H1 (cell line): ENCODE results near the gene LDLRAD3. TPM values are rescaled to one million over a fixed set of nuclear protein-coding genes. Genes with fewer than 3 reads are reported as not detected.

ENCODE experiments used
- CTCF ChIA-PET: fragments of 300-600 bp; sonication (Branson Sonifier 250); formaldehyde crosslinking; loops from one replicate; lab custom pipeline; 2021; ENCODE audit not compliant: partially characterized antibody; lab: Charles Lee
- POLR2A ChIA-PET: fragments of 300-600 bp; sonication (Branson Sonifier 250); formaldehyde crosslinking; loops from one replicate; lab custom pipeline; 2021; ENCODE audit warnings: inconsistent platforms; ENCODE audit not compliant: partially characterized antibody; lab: Charles Lee
- DNase-seq, 2 experiments: peaks; one replicate each; pipeline versions ENCODE4 v3.0.0 to v3.0.0-alpha.2; 2010 to 2022; ENCODE audit warnings: low spot score in 2 of 2, low read depth in 1 of 2, mixed read lengths in 1 of 2
- FAIRE-seq: peaks from 2 replicates; lab custom pipeline; 2011; peaks lifted over from hg19 to GRCh38; lab: Jason Lieb, UNC
- H2AFZ ChIP-seq: 2 replicates; pipeline ENCODE4 v1.8.1; 2012; ENCODE audit warnings: low read length, inconsistent platforms
- H2AK5ac ChIP-seq: 2 replicates; pipeline ENCODE4 v1.6.1; 2013; ENCODE audit warnings: low read depth, low read length
- H2BK120ac ChIP-seq: replicated peaks from 2 replicates; pipeline ENCODE3; 2013; ENCODE audit warnings: low read depth, low read length, inconsistent platforms
- H2BK12ac ChIP-seq: 2 replicates; pipeline ENCODE4 v1.6.1; 2013; ENCODE audit warnings: low read depth, low read length
- H2BK15ac ChIP-seq: 2 replicates; pipeline ENCODE4 v1.6.1; 2013; ENCODE audit warnings: low read length
- H2BK20ac ChIP-seq: 2 replicates; pipeline ENCODE4 v1.6.1; 2013; ENCODE audit warnings: low read length
- H2BK5ac ChIP-seq: 2 replicates; pipeline ENCODE4 v1.6.1; 2013; ENCODE audit warnings: low read depth, low read length
- H3K14ac ChIP-seq: 2 replicates; pipeline ENCODE4 v1.6.1; 2013; ENCODE audit warnings: inconsistent platforms; ENCODE audit not compliant: insufficient read length
- H3K18ac ChIP-seq: 2 replicates; pipeline ENCODE4 v1.6.1; 2013; ENCODE audit warnings: low read length; ENCODE audit errors: extremely low read depth
- H3K23ac ChIP-seq: 2 replicates; pipeline ENCODE4 v1.6.1; 2013; ENCODE audit warnings: inconsistent platforms; ENCODE audit not compliant: insufficient read length
- H3K23me2 ChIP-seq: 2 replicates; pipeline ENCODE4 v1.6.1; 2013; ENCODE audit warnings: low read depth, low read length
- H3K27ac ChIP-seq: 2 replicates; pipeline ENCODE4 v1.6.1; 2011; ENCODE audit warnings: low read depth, low read length, inconsistent platforms
- H3K27me3 ChIP-seq, 4 experiments: replicated peaks in 1 of 4; 1 replicate in 1 of 4; 2 replicates in 3 of 4; pipeline versions ENCODE4 v1.6.1 to v1.8.1; 2011 to 2013; ENCODE audit warnings: low read length in 3 of 4, mild to moderate bottlenecking in 3 of 4, inconsistent platforms in 2 of 4, mixed read lengths in 2 of 4, moderate library complexity in 1 of 4; ENCODE audit not compliant: control insufficient read depth in 3 of 4, insufficient read depth in 3 of 4; ENCODE audit errors: extremely low read depth in 1 of 4
- H3K36me3 ChIP-seq, 4 experiments: 2 replicates each; pipeline versions ENCODE4 v1.6.1 to v1.8.1; 2011 to 2013; ENCODE audit warnings: mild to moderate bottlenecking in 4 of 4, low read length in 3 of 4, moderate library complexity in 2 of 4, control low read depth in 1 of 4, inconsistent platforms in 1 of 4; ENCODE audit not compliant: insufficient read depth in 4 of 4, control insufficient read depth in 2 of 4
- H3K4ac ChIP-seq: replicated peaks from 2 replicates; pipeline ENCODE3; 2013; ENCODE audit warnings: low read length, low read depth, mixed read lengths, inconsistent platforms; ENCODE audit not compliant: insufficient read length
- H3K4me1 ChIP-seq, 4 experiments: replicated peaks in 1 of 4; 1 replicate in 1 of 4; 2 replicates in 3 of 4; pipeline versions ENCODE4 v1.6.1 to v1.8.1; 2011 to 2013; ENCODE audit warnings: low read length in 3 of 4, inconsistent platforms in 2 of 4, mixed read lengths in 1 of 4; ENCODE audit not compliant: insufficient read depth in 4 of 4, control insufficient read depth in 3 of 4
- H3K4me2 ChIP-seq, 2 experiments: 2 replicates each; pipeline versions ENCODE4 v1.6.1 to v1.8.1; 2011 to 2013; ENCODE audit warnings: low read depth in 2 of 2, low read length in 2 of 2, control low read depth in 1 of 2, inconsistent platforms in 1 of 2, mild to moderate bottlenecking in 1 of 2; ENCODE audit not compliant: insufficient read depth in 1 of 2
- H3K4me3 ChIP-seq, 4 experiments: fragments of 200-600, 300-600 bp in 1 of 4; sonication (generic), shearing (Covaris generic), sonication (Bioruptor Twin) in 1 of 4; 2 replicates each; pipeline versions ENCODE4 v1.5.1 to v1.8.1; 2011 to 2016; ENCODE audit warnings: low read length in 4 of 4, low read depth in 3 of 4, control low read depth in 2 of 4, inconsistent platforms in 2 of 4, mild to moderate bottlenecking in 2 of 4, mixed read lengths in 1 of 4, moderate library complexity in 1 of 4; ENCODE audit not compliant: insufficient read depth in 2 of 4; ENCODE audit errors: extremely low read depth in 1 of 4
- H3K56ac ChIP-seq: replicated peaks from 2 replicates; pipeline ENCODE3; 2013; ENCODE audit warnings: low read depth, mild to moderate bottlenecking, mixed read lengths, low read length, inconsistent platforms; ENCODE audit not compliant: insufficient read length
- H3K79me1 ChIP-seq: 2 replicates; pipeline ENCODE4 v1.6.1; 2013; ENCODE audit warnings: low read depth, low read length, control low read depth
- H3K79me2 ChIP-seq, 2 experiments: 2 replicates each; pipeline versions ENCODE4 v1.6.1 to v1.8.1; 2012 to 2013; ENCODE audit warnings: low read length in 2 of 2, mild to moderate bottlenecking in 2 of 2, inconsistent platforms in 1 of 2; ENCODE audit not compliant: insufficient read depth in 2 of 2, control insufficient read depth in 1 of 2
- H3K9ac ChIP-seq, 4 experiments: replicated peaks in 1 of 4; 1 replicate in 1 of 4; 2 replicates in 3 of 4; pipeline versions ENCODE4 v1.6.1 to v1.8.1; 2011 to 2013; ENCODE audit warnings: low read depth in 3 of 4, low read length in 3 of 4, control low read depth in 2 of 4, mild to moderate bottlenecking in 2 of 4, moderate library complexity in 2 of 4, inconsistent platforms in 1 of 4; ENCODE audit errors: extremely low read depth in 1 of 4
- H3K9me3 ChIP-seq, 2 experiments: 2 replicates each; pipeline versions ENCODE4 v1.6.1 to v1.8.1; 2012 to 2013; ENCODE audit warnings: mild to moderate bottlenecking in 2 of 2, moderate library complexity in 2 of 2, control low read depth in 1 of 2, inconsistent platforms in 1 of 2, low read depth in 1 of 2, low read length in 1 of 2, mixed read lengths in 1 of 2; ENCODE audit not compliant: insufficient read depth in 2 of 2
- H4K20me1 ChIP-seq, 2 experiments: replicated peaks in 1 of 2; 2 replicates each; pipeline versions ENCODE3 to v1.8.1; 2011 to 2013; ENCODE audit warnings: inconsistent platforms in 2 of 2, low read length in 2 of 2, mild to moderate bottlenecking in 1 of 2; ENCODE audit not compliant: insufficient read depth in 2 of 2, control insufficient read depth in 1 of 2
- H4K5ac ChIP-seq: 2 replicates; pipeline ENCODE4 v1.6.1; 2013; ENCODE audit warnings: low read length, low read depth, mixed read lengths, inconsistent platforms; ENCODE audit not compliant: insufficient read length
- H4K8ac ChIP-seq: 2 replicates; pipeline ENCODE4 v1.8.0; 2013; ENCODE audit warnings: mild to moderate bottlenecking, moderate library complexity, low read length, inconsistent platforms; ENCODE audit not compliant: insufficient read depth; ENCODE audit errors: extremely low read depth
- H4K91ac ChIP-seq: replicated peaks from 2 replicates; pipeline ENCODE3; 2013; ENCODE audit warnings: low read length, mixed read lengths, inconsistent platforms; ENCODE audit not compliant: insufficient read length
- CBX8 ChIP-seq: fragments of 300-800, 300-1000 bp; sonication (generic); IDR thresholded peaks from 2 replicates; pipeline ENCODE4 v1.7.1; 2016; ENCODE audit warnings: low read depth, low read length, borderline replicate concordance
- CTCF ChIP-seq, 3 experiments: IDR thresholded peaks; 1 replicate in 2 of 3; 2 replicates in 1 of 3; pipeline versions ENCODE4 v1.5.1 to v1.6.1; 2011; ENCODE audit warnings: low read length in 3 of 3, mild to moderate bottlenecking in 3 of 3, inconsistent platforms in 2 of 3, low read depth in 1 of 3, moderate library complexity in 1 of 3; ENCODE audit not compliant: insufficient read depth in 1 of 3; ENCODE audit errors: control extremely low read depth in 1 of 3
- JUN ChIP-seq: IDR thresholded peaks from 2 replicates; pipeline ENCODE4 v1.6.1; 2011; ENCODE audit warnings: low read depth, mild to moderate bottlenecking, improper control_type of control experiment, low read length
- NANOG ChIP-seq: IDR thresholded peaks from 2 replicates; pipeline ENCODE4 v1.6.1; 2011; ENCODE audit warnings: low read length, low read depth, mild to moderate bottlenecking, inconsistent platforms; ENCODE audit not compliant: insufficient read depth, poor library complexity, severe bottlenecking
- POLR2AphosphoS5 ChIP-seq: IDR thresholded peaks from 2 replicates; pipeline ENCODE4 v1.6.1; 2011; ENCODE audit warnings: low read depth, low read length
- RFX5 ChIP-seq: IDR thresholded peaks from 2 replicates; pipeline ENCODE4 v1.6.1; 2011; ENCODE audit warnings: low read depth, low read length, improper control_type of control experiment, borderline replicate concordance
- SUZ12 ChIP-seq: fragments of 200-600 bp; sonication (generic); IDR thresholded peaks from 2 replicates; pipeline ENCODE4 v1.6.1; 2012; ENCODE audit warnings: mild to moderate bottlenecking, inconsistent platforms, low read length, moderate library complexity, mixed read lengths
- TBP ChIP-seq: IDR thresholded peaks from 2 replicates; pipeline ENCODE4 v1.6.1; 2011; ENCODE audit warnings: low read depth, low read length, improper control_type of control experiment
- polyA plus RNA-seq, 7 experiments: library from polyadenylated mRNA; depleted of rRNA in 3 of 7; stranded (reverse) in 5 of 7; unstranded in 2 of 7; fragments of >200 nt in 5 of 7; fragments of 200-250 nt in 2 of 7; gene quantifications; 1 replicate in 5 of 7; 2 replicates in 1 of 7; 4 replicates in 1 of 7; pipeline versions ENCODE4 v1.2.1 to v1.2.3, GENCODE V29; 2011 to 2013; ENCODE audit warnings: missing spikeins in 2 of 7, mixed read lengths in 2 of 7
- total RNA-seq: library from RNA; stranded (reverse); fragmentation: NEBNext Ultra II Directional; extraction: Animal tissue kit (Norgen Biotek cat#: 25700); gene quantifications from 2 replicates; pipeline ENCODE4 v1.2.1, GENCODE V29; 2021
- TF ChIP-seq, protein P1 (sequence below): IDR thresholded peaks from 2 replicates; pipeline ENCODE4 v1.6.1; 2011; ENCODE audit warnings: low read depth, mild to moderate bottlenecking, low read length; ENCODE audit not compliant: insufficient read depth
- TF ChIP-seq, protein P2 (sequence below): IDR thresholded peaks from 2 replicates; pipeline ENCODE4 v1.6.1; 2012; ENCODE audit warnings: inconsistent platforms

The LDLRAD3 gene
- total and polyA plus RNA-seq, 2 of the 8 experiments (the other 6 are each of a cell fraction or from before 2014, with no cell fraction given) = 18.6 to 22.8 TPM

- CTCF ChIA-PET = interaction anchor here (0.7 kb wide), 1 partner anchor 16 kb away, joined by 3 read pairs; no protein-coding TSS in a partner anchor
- TF ChIP-seq CBX8 (no peak), NANOG (no peak), CTCF (IDR thresholded peaks at IDR 0.05; ENCODE audit: control extremely low read depth in 1 of 3, insufficient read depth in 1 of 3, low read depth in 1 of 3, low read length in 3 of 3) (no peak), SUZ12 (no peak), TBP (no peak), POLR2AphosphoS5 (no peak), JUN (no peak), RFX5 (no peak)
- TF ChIP-seq, protein P1, sequence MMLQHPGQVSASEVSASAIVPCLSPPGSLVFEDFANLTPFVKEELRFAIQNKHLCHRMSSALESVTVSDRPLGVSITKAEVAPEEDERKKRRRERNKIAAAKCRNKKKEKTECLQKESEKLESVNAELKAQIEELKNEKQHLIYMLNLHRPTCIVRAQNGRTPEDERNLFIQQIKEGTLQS = no peak
- TF ChIP-seq, protein P2, sequence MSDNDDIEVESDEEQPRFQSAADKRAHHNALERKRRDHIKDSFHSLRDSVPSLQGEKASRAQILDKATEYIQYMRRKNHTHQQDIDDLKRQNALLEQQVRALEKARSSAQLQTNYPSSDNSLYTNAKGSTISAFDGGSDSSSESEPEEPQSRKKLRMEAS = no peak
Measured at GRCh38 chr11:35912883-35913624, 30.8 kb upstream of the LDLRAD3 start.

More at GRCh38 chr11:35912883-35913624, 30.8 kb upstream of the LDLRAD3 start:
- POLR2A ChIA-PET = no interaction called here
- Histone ChIP-seq H2BK120ac (no peak overlapping the region), H3K4me1 (no peaks in the 10 kb centered on the region), H2BK20ac (no peak overlapping the region), H3K14ac (no peak overlapping the region), H2AFZ (no peak overlapping the region), H4K5ac (no peak overlapping the region), H3K9me3 (no peaks in the 10 kb centered on the region), H3K36me3 (no peaks in the 10 kb centered on the region), H2AK5ac (no peak overlapping the region), H3K18ac (no peak overlapping the region), H2BK5ac (no peak overlapping the region), H3K56ac (no peak overlapping the region), H3K79me2 (no peaks in the 10 kb centered on the region), H2BK15ac (no peak overlapping the region), H3K79me1 (no peaks in the 10 kb centered on the region), H2BK12ac (no peak overlapping the region), H3K4ac (no peak overlapping the region), H3K27me3 (no peaks in the 10 kb centered on the region; a peak in 1 of 7 replicates), H4K91ac (no peak overlapping the region), H3K27ac (no peak overlapping the region), H3K4me2 (no peak overlapping the region), H3K9ac (no peak overlapping the region), H4K20me1 (no peaks in the 10 kb centered on the region), H4K8ac (no peak overlapping the region), H3K4me3 (no peak overlapping the region), H3K23me2 (no peaks in the 10 kb centered on the region), H3K23ac (no peak overlapping the region)
- DNase-seq (no peak), FAIRE-seq (no peak)
